ENCODE data around the gene ZNF607.
"Not testable (repeated sequence)": the region's sequence is repeated elsewhere in the genome, so short reads cannot be mapped to it uniquely, and the experiment has no call there.

The ZNF607 gene

GRCh38 chr19:37719111-37719926 lies at the start of gene ZNF607:
TSS of gene ZNF607 (minus strand) at chr19:37719761. CDS start at chr19:37711618, 8,143 bp downstream.
- Histone ChIP-seq H3K27ac (ENCODE audit: low read length) (peak within 1 kb of the TSS; percentile 58), H3K9me3 (ENCODE audit: control insufficient read depth in 2 of 2, low read length in 2 of 2) (no peaks in the 10 kb centered on the region), H3K27me3 (ENCODE audit: control insufficient read depth in 1 of 2, insufficient read depth in 2 of 2, low read length in 2 of 2) (no peaks in the 10 kb centered on the region), H3K9ac (ENCODE audit: low read length in 2 of 2) (peak within 1 kb of the TSS; percentile 56 to 84), H3K4me1 (ENCODE audit: control insufficient read depth, insufficient read depth, low read length) (peaks cover 8% of the 10 kb centered on the region), H3K4me3 (ENCODE audit: low read length in 2 of 2) (peak within 1 kb of the TSS; percentile 83 to 89), H3K36me3 (ENCODE audit: control insufficient read depth in 2 of 2, insufficient read depth in 2 of 2, low read length in 2 of 2) (no peaks in the 10 kb centered on the region)

- H3K27me3 ChIP-seq (ENCODE audit: control insufficient read depth in 1 of 2, insufficient read depth in 2 of 2, low read length in 2 of 2) = no peaks in the 10 kb centered on the region
- peaks cover 9 to 19% of the 10 kb centered on the region in 2 donors for H3K36me3 ChIP-seq (ENCODE audit: control insufficient read depth in 2 of 2, insufficient read depth in 2 of 2, low read length in 2 of 2)
- no peaks in the 10 kb centered on the region for H3K4me1 ChIP-seq (ENCODE audit: control insufficient read depth, insufficient read depth, low read length)
- no peak overlapping the region for H3K4me3 ChIP-seq (ENCODE audit: low read length in 2 of 2)
- no peak overlapping the region for H3K27ac ChIP-seq (ENCODE audit: low read length)
- H3K9me3 ChIP-seq (ENCODE audit: control insufficient read depth in 2 of 2, low read length in 2 of 2) = no peaks in the 10 kb centered on the region
- H3K9ac ChIP-seq (ENCODE audit: low read length in 2 of 2) = no peak overlapping the region
Measured at GRCh38 chr19:37763488-37763887, 43.9 kb upstream of the ZNF607 start.

- not testable (repeated sequence) for H3K9me3 ChIP-seq (ENCODE audit: control insufficient read depth in 2 of 2, low read length in 2 of 2); H3K4me1 ChIP-seq (ENCODE audit: control insufficient read depth, insufficient read depth, low read length); H3K4me3 ChIP-seq (ENCODE audit: low read length in 2 of 2); H3K27ac ChIP-seq (ENCODE audit: low read length); H3K27me3 ChIP-seq (ENCODE audit: control insufficient read depth in 1 of 2, insufficient read depth in 2 of 2, low read length in 2 of 2); H3K9ac ChIP-seq (ENCODE audit: low read length in 2 of 2)
- H3K36me3 ChIP-seq (ENCODE audit: control insufficient read depth in 2 of 2, insufficient read depth in 2 of 2, low read length in 2 of 2) = peaks cover 7 to 11% of the 10 kb centered on the region in 2 donors
Measured at GRCh38 chr19:37757683-37758082, 38.1 kb upstream of the ZNF607 start.

- H3K9me3 ChIP-seq (ENCODE audit: control insufficient read depth in 2 of 2, low read length in 2 of 2) = peaks cover 3 to 10% of the 10 kb centered on the region in 2 donors
Measured at GRCh38 chr19:37738371-37738770, 18.8 kb upstream of the ZNF607 start.

GRCh38 chr19:37725181-37725580 lies 5.6 kb upstream of the ZNF607 start:
- Histone ChIP-seq H3K27me3 (ENCODE audit: control insufficient read depth in 1 of 2, insufficient read depth in 2 of 2, low read length in 2 of 2) (no peaks in the 10 kb centered on the region), H3K4me1 (ENCODE audit: control insufficient read depth, insufficient read depth, low read length) (no peaks in the 10 kb centered on the region), H3K9ac (ENCODE audit: low read length in 2 of 2) (no peak overlapping the region), H3K9me3 (ENCODE audit: control insufficient read depth in 2 of 2, low read length in 2 of 2) (no peaks in the 10 kb centered on the region), H3K27ac (ENCODE audit: low read length) (no peak overlapping the region), H3K4me3 (ENCODE audit: low read length in 2 of 2) (no peak overlapping the region), H3K36me3 (ENCODE audit: control insufficient read depth in 2 of 2, insufficient read depth in 2 of 2, low read length in 2 of 2) (peaks cover 0 to 2% of the 10 kb centered on the region in 2 donors)

More at GRCh38 chr19:37738371-37738770, 18.8 kb upstream of the ZNF607 start:
- Histone ChIP-seq H3K9ac (ENCODE audit: low read length in 2 of 2) (no peak overlapping the region), H3K27ac (ENCODE audit: low read length) (no peak overlapping the region), H3K4me1 (ENCODE audit: control insufficient read depth, insufficient read depth, low read length) (no peaks in the 10 kb centered on the region), H3K4me3 (ENCODE audit: low read length in 2 of 2) (no peak overlapping the region), H3K27me3 (ENCODE audit: control insufficient read depth in 1 of 2, insufficient read depth in 2 of 2, low read length in 2 of 2) (no peaks in the 10 kb centered on the region), H3K36me3 (ENCODE audit: control insufficient read depth in 2 of 2, insufficient read depth in 2 of 2, low read length in 2 of 2) (peaks cover 20 to 22% of the 10 kb centered on the region in 2 donors)

GRCh38 chr19:37719927-37720265 lies 335 bp upstream of the ZNF607 start:
- H3K9me3 ChIP-seq (ENCODE audit: control insufficient read depth in 2 of 2, low read length in 2 of 2) = no peaks in the 10 kb centered on the region
- H3K4me3 ChIP-seq (ENCODE audit: low read length in 2 of 2) = peak overlapping the region; percentile 83 to 89
- no peaks in the 10 kb centered on the region for H3K36me3 ChIP-seq (ENCODE audit: control insufficient read depth in 2 of 2, insufficient read depth in 2 of 2, low read length in 2 of 2)
- H3K27ac ChIP-seq (ENCODE audit: low read length) = peak overlapping the region; percentile 58
- no peaks in the 10 kb centered on the region for H3K27me3 ChIP-seq (ENCODE audit: control insufficient read depth in 1 of 2, insufficient read depth in 2 of 2, low read length in 2 of 2)
- H3K4me1 ChIP-seq (ENCODE audit: control insufficient read depth, insufficient read depth, low read length) = peaks cover 8% of the 10 kb centered on the region
- peak overlapping the region; percentile 56 to 84 for H3K9ac ChIP-seq (ENCODE audit: low read length in 2 of 2)

GRCh38 chr19:37718304-37718703 lies 1.3 kb downstream of the ZNF607 start:
- H3K36me3 ChIP-seq (ENCODE audit: control insufficient read depth in 2 of 2, insufficient read depth in 2 of 2, low read length in 2 of 2) = no peaks in the 10 kb centered on the region
- H3K4me3 ChIP-seq (ENCODE audit: low read length in 2 of 2) = peak overlapping the region; percentile 83 to 89
- H3K9me3 ChIP-seq (ENCODE audit: control insufficient read depth in 2 of 2, low read length in 2 of 2) = no peaks in the 10 kb centered on the region
- H3K27me3 ChIP-seq (ENCODE audit: control insufficient read depth in 1 of 2, insufficient read depth in 2 of 2, low read length in 2 of 2) = no peaks in the 10 kb centered on the region
- peak overlapping the region; percentile 3 to 84 for H3K9ac ChIP-seq (ENCODE audit: low read length in 2 of 2)
- peaks cover 8% of the 10 kb centered on the region for H3K4me1 ChIP-seq (ENCODE audit: control insufficient read depth, insufficient read depth, low read length)
- no peak overlapping the region for H3K27ac ChIP-seq (ENCODE audit: low read length)

- no peaks in the 10 kb centered on the region for H3K27me3 ChIP-seq (ENCODE audit: control insufficient read depth in 1 of 2, insufficient read depth in 2 of 2, low read length in 2 of 2)
- H3K4me3 ChIP-seq (ENCODE audit: low read length in 2 of 2) = no peak overlapping the region
- no peak overlapping the region for H3K9ac ChIP-seq (ENCODE audit: low read length in 2 of 2)
- no peaks in the 10 kb centered on the region for H3K36me3 ChIP-seq (ENCODE audit: control insufficient read depth in 2 of 2, insufficient read depth in 2 of 2, low read length in 2 of 2)
- H3K27ac ChIP-seq (ENCODE audit: low read length) = no peak overlapping the region
- H3K9me3 ChIP-seq (ENCODE audit: control insufficient read depth in 2 of 2, low read length in 2 of 2) = no peaks in the 10 kb centered on the region
- H3K4me1 ChIP-seq (ENCODE audit: control insufficient read depth, insufficient read depth, low read length) = peaks cover 8% of the 10 kb centered on the region
Measured at GRCh38 chr19:37716140-37716539, 3.4 kb downstream of the ZNF607 start.

GRCh38 chr19:37706052-37706605 lies 13.4 kb downstream of the ZNF607 start:
- Histone ChIP-seq H3K4me1 (ENCODE audit: control insufficient read depth, insufficient read depth, low read length) (no peaks in the 10 kb centered on the region), H3K27me3 (ENCODE audit: control insufficient read depth in 1 of 2, insufficient read depth in 2 of 2, low read length in 2 of 2) (no peaks in the 10 kb centered on the region), H3K27ac (ENCODE audit: low read length) (no peak overlapping the region), H3K36me3 (ENCODE audit: control insufficient read depth in 2 of 2, insufficient read depth in 2 of 2, low read length in 2 of 2) (peaks cover 14 to 19% of the 10 kb centered on the region in 2 donors), H3K9ac (ENCODE audit: low read length in 2 of 2) (no peak overlapping the region), H3K9me3 (ENCODE audit: control insufficient read depth in 2 of 2, low read length in 2 of 2) (no peaks in the 10 kb centered on the region), H3K4me3 (ENCODE audit: low read length in 2 of 2) (no peak overlapping the region)

GRCh38 chr19:37699057-37699456 lies 20.5 kb downstream of the ZNF607 start:
- H3K9me3 ChIP-seq (ENCODE audit: control insufficient read depth in 2 of 2, low read length in 2 of 2) = no peaks in the 10 kb centered on the region
- peaks cover 20 to 25% of the 10 kb centered on the region in 2 donors for H3K36me3 ChIP-seq (ENCODE audit: control insufficient read depth in 2 of 2, insufficient read depth in 2 of 2, low read length in 2 of 2)
- H3K27ac ChIP-seq (ENCODE audit: low read length) = no peak overlapping the region
- H3K4me1 ChIP-seq (ENCODE audit: control insufficient read depth, insufficient read depth, low read length) = no peaks in the 10 kb centered on the region
- H3K27me3 ChIP-seq (ENCODE audit: control insufficient read depth in 1 of 2, insufficient read depth in 2 of 2, low read length in 2 of 2) = no peaks in the 10 kb centered on the region
- H3K9ac ChIP-seq (ENCODE audit: low read length in 2 of 2) = no peak overlapping the region
- H3K4me3 ChIP-seq (ENCODE audit: low read length in 2 of 2) = no peak overlapping the region

- H3K27ac ChIP-seq (ENCODE audit: low read length) = no peak overlapping the region
- no peak overlapping the region for H3K9ac ChIP-seq (ENCODE audit: low read length in 2 of 2)
- H3K36me3 ChIP-seq (ENCODE audit: control insufficient read depth in 2 of 2, insufficient read depth in 2 of 2, low read length in 2 of 2) = peaks cover 20 to 25% of the 10 kb centered on the region in 2 donors
- H3K4me1 ChIP-seq (ENCODE audit: control insufficient read depth, insufficient read depth, low read length) = no peaks in the 10 kb centered on the region
- H3K4me3 ChIP-seq (ENCODE audit: low read length in 2 of 2) = no peak overlapping the region
- no peaks in the 10 kb centered on the region for H3K9me3 ChIP-seq (ENCODE audit: control insufficient read depth in 2 of 2, low read length in 2 of 2)
- no peaks in the 10 kb centered on the region for H3K27me3 ChIP-seq (ENCODE audit: control insufficient read depth in 1 of 2, insufficient read depth in 2 of 2, low read length in 2 of 2)
Measured at GRCh38 chr19:37698216-37698615, 21.3 kb downstream of the ZNF607 start.

All from stomach smooth muscle (tissue), 2 donors.